HEK293 (cell line): ENCODE data around the gene NEMP1.

ENCODE experiments used
- CTCF ChIA-PET: fragments of 350-600 bp; formaldehyde crosslinking; extraction: SDS; loops from one replicate; lab custom pipeline; 2021; ENCODE audit warnings: antibody characterized with exemption; lab: Yijun Ruan, JAX
- POLR2A ChIA-PET: fragments of 300-600 bp; formaldehyde crosslinking; extraction: SDS; loops from one replicate; lab custom pipeline; 2020; ENCODE audit warnings: antibody characterized with exemption, inconsistent platforms; lab: Yijun Ruan, JAX
- H3K27ac ChIP-seq: fragments of 200-500 bp; sonication (Bioruptor generic); 2 replicates; pipeline ENCODE4 v1.5.1; 2014; ENCODE audit warnings: low read depth, low read length, control low read depth, inconsistent platforms; ENCODE audit errors: extremely low read depth
- H3K36me3 ChIP-seq, 2 experiments: fragments of 200-500 bp in 1 of 2; sonication (Bioruptor generic) in 1 of 2; 1 replicate in 1 of 2; 2 replicates in 1 of 2; pipeline ENCODE4 v1.5.1; 2014 to 2017; ENCODE audit warnings: inconsistent platforms in 2 of 2, low read length in 2 of 2; ENCODE audit not compliant: control insufficient read depth in 2 of 2, insufficient read depth in 1 of 2
- H3K4me1 ChIP-seq: fragments of 200-500 bp; sonication (Bioruptor generic); 2 replicates; pipeline ENCODE4 v1.5.1; 2014; ENCODE audit warnings: mild to moderate bottlenecking, low read length, inconsistent platforms; ENCODE audit not compliant: control insufficient read depth, insufficient read depth
- H3K4me3 ChIP-seq: 2 replicates; pipeline ENCODE4 v1.5.1; 2011; ENCODE audit warnings: low read depth, mild to moderate bottlenecking, control low read depth, low read length, moderate library complexity
- H3K9me3 ChIP-seq: fragments of 200-500 bp; sonication (Bioruptor generic); 2 replicates; pipeline ENCODE4 v1.5.1; 2014; ENCODE audit warnings: low read depth, low read length, inconsistent platforms; ENCODE audit not compliant: control insufficient read depth, insufficient read depth
- GLI4 ChIP-seq: fragments of 450-650 bp; formaldehyde crosslinking; IDR thresholded peaks from 2 replicates; pipeline ENCODE4 v1.5.1; 2016; ENCODE audit warnings: missing biosample characterization, missing genetic modification characterization
- PBX3 ChIP-seq: sonication (generic); formaldehyde crosslinking; IDR thresholded peaks from 2 replicates; pipeline ENCODE4 v1.8.1; 2022; ENCODE audit warnings: mild to moderate bottlenecking, moderate library complexity, missing genetic modification reagents
- ZBTB17 ChIP-seq: fragments of 450-650 bp; formaldehyde crosslinking; IDR thresholded peaks from 2 replicates; pipeline ENCODE4 v1.5.1; 2016; ENCODE audit warnings: missing biosample characterization, missing genetic modification characterization
- ZBTB26 ChIP-seq: fragments of 450-650 bp; formaldehyde crosslinking; optimal IDR thresholded peaks from 2 replicates; pipeline ENCODE3; 2016; ENCODE audit warnings: missing biosample characterization, mild to moderate bottlenecking, missing genetic modification characterization
- ZFP3 ChIP-seq: fragments of 450-650 bp; formaldehyde crosslinking; IDR thresholded peaks from 2 replicates; pipeline ENCODE4 v1.5.1; 2016; ENCODE audit warnings: low read depth, missing biosample characterization, missing genetic modification characterization
- ZNF10 ChIP-seq: fragments of 450-650 bp; formaldehyde crosslinking; IDR thresholded peaks from 2 replicates; pipeline ENCODE4 v1.5.1; 2017; ENCODE audit warnings: missing biosample characterization, missing genetic modification characterization
- ZNF121 ChIP-seq: fragments of 450-650 bp; formaldehyde crosslinking; IDR thresholded peaks from 2 replicates; pipeline ENCODE4 v1.5.1; 2016; ENCODE audit warnings: missing biosample characterization, missing genetic modification characterization
- ZNF148 ChIP-seq: fragments of 450-650 bp; formaldehyde crosslinking; IDR thresholded peaks from 2 replicates; pipeline ENCODE4 v1.5.0; 2017; ENCODE audit warnings: missing biosample characterization, missing genetic modification characterization, borderline replicate concordance
- ZNF2 ChIP-seq: fragments of 450-650 bp; formaldehyde crosslinking; IDR thresholded peaks from 2 replicates; pipeline ENCODE4 v1.5.1; 2016; ENCODE audit warnings: missing biosample characterization, missing genetic modification characterization
- ZNF202 ChIP-seq: fragments of 450-650 bp; formaldehyde crosslinking; IDR thresholded peaks from 2 replicates; pipeline ENCODE4 v1.5.1; 2016; ENCODE audit warnings: missing biosample characterization, missing genetic modification characterization, borderline replicate concordance
- ZNF223 ChIP-seq: fragments of 450-650 bp; formaldehyde crosslinking; IDR thresholded peaks from 2 replicates; pipeline ENCODE4 v1.5.1; 2016; ENCODE audit warnings: missing biosample characterization, missing genetic modification characterization
- ZNF266 ChIP-seq: fragments of 450-650 bp; formaldehyde crosslinking; IDR thresholded peaks from 2 replicates; pipeline ENCODE4 v1.5.1; 2016; ENCODE audit warnings: missing biosample characterization, missing genetic modification characterization, low read depth
- ZNF302 ChIP-seq: fragments of 450-650 bp; formaldehyde crosslinking; IDR thresholded peaks from 2 replicates; pipeline ENCODE4 v1.5.1; 2016; ENCODE audit warnings: missing biosample characterization, missing genetic modification characterization, low read depth
- ZNF423 ChIP-seq: fragments of 450-650 bp; formaldehyde crosslinking; IDR thresholded peaks from 2 replicates; pipeline ENCODE4 v1.5.1; 2016; ENCODE audit warnings: missing biosample characterization, missing genetic modification characterization
- ZNF433 ChIP-seq: fragments of 450-650 bp; formaldehyde crosslinking; IDR thresholded peaks from 2 replicates; pipeline ENCODE4 v1.5.1; 2016; ENCODE audit warnings: missing biosample characterization, missing genetic modification characterization, low read depth
- ZNF510 ChIP-seq: fragments of 450-650 bp; formaldehyde crosslinking; IDR thresholded peaks from 2 replicates; pipeline ENCODE4 v1.5.1; 2018; ENCODE audit warnings: mild to moderate bottlenecking, missing genetic modification characterization, missing biosample characterization; ENCODE audit not compliant: insufficient replicate concordance
- ZNF624 ChIP-seq: fragments of 450-650 bp; formaldehyde crosslinking; IDR thresholded peaks from 2 replicates; pipeline ENCODE4 v1.5.1; 2017; ENCODE audit warnings: missing biosample characterization, missing genetic modification characterization
- ZNF626 ChIP-seq: fragments of 450-650 bp; sonication (Bioruptor Pico); formaldehyde crosslinking; IDR thresholded peaks from 2 replicates; pipeline ENCODE4 v1.5.1; 2018; ENCODE audit warnings: missing biosample characterization, missing genetic modification characterization, inconsistent platforms
- ZNF777 ChIP-seq: fragments of 450-650 bp; formaldehyde crosslinking; IDR thresholded peaks from 2 replicates; pipeline ENCODE4 v1.5.1; 2017; ENCODE audit warnings: missing biosample characterization, missing genetic modification characterization, borderline replicate concordance
- ZNF843 ChIP-seq: fragments of 450-650 bp; formaldehyde crosslinking; IDR thresholded peaks from 2 replicates; pipeline ENCODE4 v1.5.1; 2016; ENCODE audit warnings: missing biosample characterization, missing genetic modification characterization
- ZSCAN16 ChIP-seq: fragments of 450-650 bp; formaldehyde crosslinking; IDR thresholded peaks from 2 replicates; pipeline ENCODE4 v1.5.1; 2016; ENCODE audit warnings: missing biosample characterization, missing genetic modification characterization
- ZSCAN5A ChIP-seq: fragments of 450-650 bp; formaldehyde crosslinking; IDR thresholded peaks from 2 replicates; pipeline ENCODE4 v1.5.1; 2016; ENCODE audit warnings: missing biosample characterization, missing genetic modification characterization

Gene NEMP1

GRCh38 chr12:57058454-57058853 lies 20.1 kb downstream of the NEMP1 start:
- Histone ChIP-seq H3K4me1 (no peaks in the 10 kb centered on the region), H3K27ac (no peak overlapping the region), H3K4me3 (no peak overlapping the region), H3K36me3 (peaks cover 43 to 73% of the 10 kb centered on the region in 2 experiments), H3K9me3 (no peaks in the 10 kb centered on the region)
- POLR2A ChIA-PET: interaction anchor here (0.9 kb wide), 1 partner anchor 50 kb away, joined by 3 read pairs; no protein-coding TSS in a partner anchor
- CTCF ChIA-PET: interaction anchor here (0.6 to 7.9 kb wide), 4 partner anchors 10 to 51 kb away, joined by 3 to 74 read pairs (median 14); partner anchors contain the start of gene ZBTB39
- TF ChIP-seq ZNF202 (no peak), ZNF510 (no peak), ZNF10 (tag by site-specific recombination) (no peak), ZNF302 (tag by site-specific recombination) (no peak), ZNF624 (no peak), ZBTB17 (tag by site-specific recombination) (no peak), ZNF777 (tag by site-specific recombination) (no peak), ZBTB26 (tag by site-specific recombination) (no peak)

GRCh38 chr12:57057067-57057751 lies 21.4 kb downstream of the NEMP1 start:
- H3K27ac ChIP-seq: no peak overlapping the region
- ChIA-PET CTCF (interaction anchor here (0.6 to 7.9 kb wide), 11 partner anchors 8 to 118 kb away, joined by 3 to 74 read pairs (median 4); partner anchors contain the start of gene ZBTB39), POLR2A (interaction anchor here (1.3 kb wide), 1 partner anchor 54 kb away, joined by 3 read pairs; the partner anchor contains the start of gene STAT6)
- peaks cover 37 to 62% of the 10 kb centered on the region in 2 experiments for H3K36me3 ChIP-seq
- no peaks in the 10 kb centered on the region for H3K9me3 ChIP-seq
- H3K4me3 ChIP-seq: no peak overlapping the region
- TF ChIP-seq GLI4 (no peak), ZSCAN16 (tag by site-specific recombination) (no peak), ZNF121 (tag by site-specific recombination) (no peak)
- H3K4me1 ChIP-seq: no peaks in the 10 kb centered on the region

GRCh38 chr12:57055824-57056223 lies 22.8 kb downstream of the NEMP1 start:
- H3K4me1 ChIP-seq: no peaks in the 10 kb centered on the region
- peaks cover 30 to 52% of the 10 kb centered on the region in 2 experiments for H3K36me3 ChIP-seq
- no peaks in the 10 kb centered on the region for H3K9me3 ChIP-seq
- POLR2A ChIA-PET: no interaction called here
- no peak overlapping the region for H3K27ac ChIP-seq
- no peak overlapping the region for H3K4me3 ChIP-seq
- CTCF ChIA-PET: interaction anchor here (1.5 to 7.9 kb wide), 2 partner anchors 10 to 49 kb away, joined by 3 to 74 read pairs; partner anchors contain the start of gene ZBTB39
- TF ChIP-seq ZNF2 (tag by site-specific recombination) (no peak), ZSCAN5A (tag by site-specific recombination) (no peak), ZNF148 (tag by site-specific recombination) (no peak), ZNF423 (no peak), ZNF223 (no peak), ZNF433 (tag by site-specific recombination) (no peak), ZFP3 (tag by site-specific recombination) (no peak), ZNF266 (tag by site-specific recombination) (no peak), ZNF626 (tag by site-specific recombination) (no peak), PBX3 (CRISPR knock-in tag) (no peak), ZNF843 (tag by site-specific recombination) (no peak)
